GM21367 (cell line): Measurements from ENCODE around the gene APOBEC3G.
"Not testable (repeated sequence)": the region's sequence is repeated elsewhere in the genome, so short reads cannot be mapped to it uniquely, and the experiment has no call there.

Experiments
- ATAC-seq: cut with Tn5 transposase; IDR thresholded peaks from one replicate; pipeline ENCODE4 v1.9.1; 2021; ENCODE audit not compliant: unreplicated experiment

The APOBEC3G gene

GRCh38 chr22:39077026-39077840 lies at the start of gene APOBEC3G:
APOBEC3G (plus strand) TSS chr22:39077275; CDS start chr22:39077362, 87 bp downstream.
- peak; percentile 53 for ATAC-seq

- ATAC-seq = no peak
These were observed 49.4 kb upstream of the APOBEC3G start for GRCh38 chr22:39027717-39028116.

GRCh38 chr22:39028281-39028680 lies 48.8 kb upstream of the APOBEC3G start:
- ATAC-seq = no peak

GRCh38 chr22:39029227-39029626 lies 47.8 kb upstream of the APOBEC3G start:
- no peak for ATAC-seq

GRCh38 chr22:39030705-39031104 lies 46.4 kb upstream of the APOBEC3G start:
- ATAC-seq = no peak

- not testable (repeated sequence) for ATAC-seq
These were observed 45.4 kb upstream of the APOBEC3G start for GRCh38 chr22:39031434-39032295.

GRCh38 chr22:39037071-39037470 lies 40.0 kb upstream of the APOBEC3G start:
- not testable (repeated sequence) for ATAC-seq

- no peak for ATAC-seq
These were observed 37.6 kb upstream of the APOBEC3G start for GRCh38 chr22:39039306-39040126.

- not testable (repeated sequence) for ATAC-seq
These were observed 36.9 kb upstream of the APOBEC3G start for GRCh38 chr22:39040155-39040537.

GRCh38 chr22:39040538-39041296 lies 36.4 kb upstream of the APOBEC3G start, which contains the start of gene APOBEC3F:
APOBEC3F (plus strand) TSS chr22:39040864; CDS start chr22:39040961, 97 bp downstream.
- peak; percentile 74 for ATAC-seq

- ATAC-seq = no peak
These were observed 35.2 kb upstream of the APOBEC3G start for GRCh38 chr22:39041908-39042307.

- ATAC-seq = not testable (repeated sequence)
These were observed 34.0 kb upstream of the APOBEC3G start for GRCh38 chr22:39043063-39043462.

- not testable (repeated sequence) for ATAC-seq
These were observed 31.9 kb upstream of the APOBEC3G start for GRCh38 chr22:39045136-39045535.

GRCh38 chr22:39049486-39049885 lies 27.6 kb upstream of the APOBEC3G start:
- ATAC-seq = not testable (repeated sequence)

GRCh38 chr22:39051844-39052495 lies 25.1 kb upstream of the APOBEC3G start:
- not testable (repeated sequence) for ATAC-seq

GRCh38 chr22:39055658-39056057 lies 21.4 kb upstream of the APOBEC3G start:
- no peak for ATAC-seq

- not testable (repeated sequence) for ATAC-seq
These were observed 15.8 kb upstream of the APOBEC3G start for GRCh38 chr22:39061290-39061689.

GRCh38 chr22:39061951-39062350 lies 15.1 kb upstream of the APOBEC3G start:
- not testable (repeated sequence) for ATAC-seq

GRCh38 chr22:39063904-39064303 lies 13.2 kb upstream of the APOBEC3G start:
- not testable (repeated sequence) for ATAC-seq
